Ectodermal cell (in vitro differentiated cells): ENCODE measurements around the gene CAPN10. TPM values are rescaled to one million over a fixed set of nuclear protein-coding genes. Genes with fewer than 3 reads are reported as not detected.
"Not testable (repeated sequence)": the region's sequence is repeated elsewhere in the genome, so short reads cannot be mapped to it uniquely, and the experiment has no call there.

Experiments used
- H3K27ac ChIP-seq: 2 replicates; pipeline ENCODE4 v1.7.0; 2013; ENCODE audit warnings: mild to moderate bottlenecking, low read depth, low read length; ENCODE audit not compliant: insufficient read depth, poor library complexity, severe bottlenecking
- H3K27me3 ChIP-seq: 2 replicates; pipeline ENCODE4 v1.7.0; 2013; ENCODE audit warnings: mild to moderate bottlenecking, low read length; ENCODE audit not compliant: insufficient read depth, control insufficient read depth, poor library complexity, severe bottlenecking
- H3K36me3 ChIP-seq: one replicate; pipeline ENCODE4 v1.7.0; 2013; ENCODE audit warnings: low read length; ENCODE audit not compliant: control insufficient read depth, insufficient read depth
- H3K4me1 ChIP-seq: one replicate; pipeline ENCODE4 v1.7.0; 2013; ENCODE audit warnings: low read length; ENCODE audit not compliant: control insufficient read depth, insufficient read depth
- H3K4me3 ChIP-seq: 2 replicates; pipeline ENCODE4 v1.7.0; 2013; ENCODE audit warnings: low read depth, low read length, control low read depth; ENCODE audit not compliant: insufficient read depth
- H3K9me3 ChIP-seq: 2 replicates; pipeline ENCODE4 v1.7.0; 2013; ENCODE audit warnings: mild to moderate bottlenecking, low read length, moderate library complexity; ENCODE audit not compliant: control insufficient read depth
- WGBS, 2 experiments: methylation state at CpG; one replicate each; pipeline ENCODE4 v1.1.7; 2013; ENCODE audit warnings: missing lambda C conversion rate in 2 of 2; 5-methylcytosine and 5-hydroxymethylcytosine counted together
- polyA plus RNA-seq, 4 experiments: library from polyadenylated mRNA; stranded (reverse); fragments of 50-300 nt; gene quantifications; one replicate each; pipeline ENCODE4 v1.2.3, GENCODE V29; 2013

Gene CAPN10, protein sequence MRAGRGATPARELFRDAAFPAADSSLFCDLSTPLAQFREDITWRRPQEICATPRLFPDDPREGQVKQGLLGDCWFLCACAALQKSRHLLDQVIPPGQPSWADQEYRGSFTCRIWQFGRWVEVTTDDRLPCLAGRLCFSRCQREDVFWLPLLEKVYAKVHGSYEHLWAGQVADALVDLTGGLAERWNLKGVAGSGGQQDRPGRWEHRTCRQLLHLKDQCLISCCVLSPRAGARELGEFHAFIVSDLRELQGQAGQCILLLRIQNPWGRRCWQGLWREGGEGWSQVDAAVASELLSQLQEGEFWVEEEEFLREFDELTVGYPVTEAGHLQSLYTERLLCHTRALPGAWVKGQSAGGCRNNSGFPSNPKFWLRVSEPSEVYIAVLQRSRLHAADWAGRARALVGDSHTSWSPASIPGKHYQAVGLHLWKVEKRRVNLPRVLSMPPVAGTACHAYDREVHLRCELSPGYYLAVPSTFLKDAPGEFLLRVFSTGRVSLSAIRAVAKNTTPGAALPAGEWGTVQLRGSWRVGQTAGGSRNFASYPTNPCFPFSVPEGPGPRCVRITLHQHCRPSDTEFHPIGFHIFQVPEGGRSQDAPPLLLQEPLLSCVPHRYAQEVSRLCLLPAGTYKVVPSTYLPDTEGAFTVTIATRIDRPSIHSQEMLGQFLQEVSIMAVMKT
- 39.0 TPM for polyA plus RNA-seq (2013, experiment 1 of 4)
- 40.5 TPM for polyA plus RNA-seq (2013, experiment 2 of 4)
- 40.3 TPM for polyA plus RNA-seq (2013, experiment 3 of 4)
- 41.1 TPM for polyA plus RNA-seq (2013, experiment 4 of 4)

DNA sequence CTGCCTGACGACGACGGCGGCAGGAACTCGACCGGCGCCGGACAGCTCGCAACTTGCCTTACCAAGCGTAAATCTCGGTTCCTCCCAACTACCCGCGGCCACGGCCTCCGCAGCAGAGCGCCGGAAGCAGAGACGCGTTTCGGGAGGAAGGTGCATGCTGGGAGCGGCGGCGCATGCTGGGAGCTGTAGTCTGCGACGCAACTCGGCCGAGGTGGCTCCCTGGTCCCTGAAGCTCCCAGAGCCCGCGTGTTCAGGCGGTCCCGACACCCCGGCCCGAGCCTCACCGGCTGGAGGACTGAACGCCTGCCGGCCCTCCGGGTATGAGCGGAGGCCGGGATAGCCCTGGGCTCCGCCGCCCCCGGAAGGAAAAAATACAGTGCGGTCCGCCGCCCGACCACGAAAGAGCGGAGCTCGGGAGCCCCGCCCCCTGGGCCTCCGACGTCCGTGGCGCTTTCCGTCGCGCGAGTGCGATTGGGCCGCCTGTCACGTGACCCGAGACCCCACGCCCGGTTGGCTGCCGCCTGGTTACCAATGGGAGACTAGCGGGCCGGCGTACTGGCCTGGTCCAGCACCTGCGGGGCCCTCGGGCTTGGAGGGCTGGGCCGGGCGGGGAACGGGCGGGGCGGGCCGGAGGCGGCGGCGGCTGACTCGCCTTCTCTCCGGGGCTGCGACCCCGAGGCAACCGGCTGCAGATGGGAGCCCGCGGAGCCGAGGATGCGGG lies at the start of gene CAPN10:
CAPN10 (plus strand) TSS at position 537 of the 721 bp plus-strand sequence; CDS start at position 715, 178 bp downstream.
- Histone ChIP-seq H3K4me3 (peak within 1 kb of the TSS; percentile 92), H3K27me3 (no peaks in the 10 kb centered on the region), H3K4me1 (peaks cover 22% of the 10 kb centered on the region), H3K9me3 (no peaks in the 10 kb centered on the region), H3K36me3 (no peaks in the 10 kb centered on the region), H3K27ac (no peak within 1 kb of the TSS)
- 0% methylated on average over 88 of the region's 88 CpGs for WGBS, 2 experiments

DNA sequence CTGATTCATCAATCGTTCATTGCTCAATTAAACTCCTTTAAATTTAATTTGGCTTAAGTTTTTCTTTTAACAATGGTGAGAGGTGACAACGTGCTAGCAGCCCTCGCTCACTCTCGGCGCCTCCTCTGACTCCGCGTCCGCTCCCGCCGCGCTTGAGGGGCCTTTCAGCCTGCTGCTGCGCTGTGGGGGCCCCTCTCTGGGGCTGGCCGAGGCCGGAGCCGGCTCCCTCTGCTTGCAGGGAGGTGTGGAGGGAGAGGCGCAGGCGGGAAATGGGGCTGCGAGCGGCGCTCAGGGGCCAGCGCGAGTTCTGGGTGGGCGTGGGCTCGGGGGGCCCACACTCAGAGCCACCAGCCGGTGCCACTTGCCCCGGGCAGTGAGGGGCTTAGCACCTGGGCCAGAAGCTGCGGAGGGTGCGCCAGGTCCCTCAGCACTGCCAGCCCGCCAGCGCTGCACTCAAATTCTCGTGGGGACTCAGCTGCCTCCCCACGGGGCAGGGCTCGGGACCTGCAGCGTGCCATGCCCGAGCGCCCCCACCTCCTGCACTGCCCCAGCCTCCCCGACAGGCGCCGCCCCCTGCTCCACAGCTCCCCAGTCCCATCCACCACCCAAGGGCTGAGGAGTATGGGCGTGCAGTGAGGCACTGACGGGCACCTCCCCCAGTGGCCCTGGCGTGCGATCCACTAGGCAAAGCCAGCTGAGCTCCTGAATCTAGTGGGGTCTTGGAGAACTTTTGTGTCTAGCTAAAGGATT lies 48.3 kb upstream of the CAPN10 start:
- Histone ChIP-seq H3K36me3 (no peaks in the 10 kb centered on the region), H3K9me3 (no peaks in the 10 kb centered on the region), H3K4me3 (no peak overlapping the region), H3K27ac (no peak overlapping the region), H3K4me1 (no peaks in the 10 kb centered on the region), H3K27me3 (no peaks in the 10 kb centered on the region)
- WGBS, 2 experiments = 93 to 95% methylated on average over 43 of the region's 43 CpGs

- H3K36me3 ChIP-seq, H3K27me3 ChIP-seq, H3K4me1 ChIP-seq, H3K27ac ChIP-seq, H3K4me3 ChIP-seq, H3K9me3 ChIP-seq: not testable (repeated sequence)
- 93 to 94% methylated on average over 17 of the region's 17 CpGs for WGBS, 2 experiments
These were observed 47.4 kb upstream of the CAPN10 start for GRCh38 chr2:240539101-240539500.

DNA sequence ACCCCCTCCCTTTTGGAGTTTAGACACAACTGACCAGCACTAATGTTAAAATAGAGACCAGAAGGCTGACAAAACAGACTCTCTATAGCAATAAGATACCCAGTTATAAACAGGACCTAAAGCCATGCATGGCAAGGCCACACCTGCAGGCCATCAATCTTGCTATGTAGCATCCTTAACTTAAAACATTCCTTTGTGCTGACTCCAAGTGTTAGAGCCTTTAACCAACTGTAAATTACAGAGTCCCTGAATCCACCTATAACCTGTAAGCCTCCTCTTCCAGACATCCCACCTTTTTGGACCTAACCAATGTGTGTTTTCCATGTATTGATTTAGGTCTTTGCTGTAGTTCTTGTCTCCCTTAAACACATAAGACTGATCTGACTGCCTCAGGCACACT lies 46.6 kb upstream of the CAPN10 start:
- Histone ChIP-seq H3K36me3 (no peaks in the 10 kb centered on the region), H3K27ac (no peak overlapping the region), H3K9me3 (no peaks in the 10 kb centered on the region), H3K4me1 (no peaks in the 10 kb centered on the region), H3K4me3 (no peak overlapping the region), H3K27me3 (no peaks in the 10 kb centered on the region)

DNA sequence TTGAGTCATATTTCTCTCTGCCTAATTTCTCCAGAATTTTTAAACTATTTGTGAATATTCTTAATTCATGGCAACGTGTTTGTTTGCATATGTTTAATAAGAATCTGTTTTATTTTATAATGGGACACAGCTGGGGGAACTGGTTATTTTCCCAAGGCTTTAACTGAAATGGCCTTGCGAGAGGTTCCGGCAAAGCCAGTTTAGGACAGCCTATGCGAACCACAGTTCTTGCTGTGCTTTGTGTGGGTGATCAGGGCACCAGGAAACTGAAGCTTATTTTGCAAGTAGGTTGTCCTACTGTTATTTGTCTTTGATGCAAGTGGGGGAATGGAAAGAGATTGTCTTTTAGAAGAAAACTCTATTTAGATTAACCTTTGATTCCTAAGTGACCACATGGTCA lies 35.2 kb upstream of the CAPN10 start:
- Histone ChIP-seq H3K9me3 (no peaks in the 10 kb centered on the region), H3K4me3 (no peak overlapping the region), H3K36me3 (peaks cover 5% of the 10 kb centered on the region), H3K27me3 (no peaks in the 10 kb centered on the region), H3K27ac (no peak overlapping the region), H3K4me1 (no peaks in the 10 kb centered on the region)
- 95% methylated on average over 4 of the region's 4 CpGs for WGBS, 2 experiments

DNA sequence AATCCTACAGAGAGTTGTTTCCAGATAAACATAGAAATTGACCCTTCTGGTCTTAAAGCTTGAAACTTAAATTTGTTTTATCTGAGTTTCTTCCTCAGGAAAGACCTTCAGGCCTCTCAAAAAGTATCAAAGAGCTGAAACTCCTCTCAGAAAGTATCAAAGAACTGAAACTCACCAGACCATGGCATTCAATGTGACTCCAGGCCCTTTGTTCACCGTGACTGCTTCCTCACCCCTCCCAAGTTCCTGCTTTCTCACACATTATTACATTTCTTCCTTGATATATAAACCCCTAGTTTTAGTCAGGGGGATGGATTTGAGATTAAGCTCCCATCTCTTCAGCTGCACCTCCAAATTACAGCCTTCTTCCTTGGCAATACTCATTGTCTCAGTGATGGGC lies 34.7 kb upstream of the CAPN10 start:
- Histone ChIP-seq H3K4me3 (no peak overlapping the region), H3K9me3 (no peaks in the 10 kb centered on the region), H3K4me1 (no peaks in the 10 kb centered on the region), H3K27me3 (peaks cover 1% of the 10 kb centered on the region), H3K36me3 (peaks cover 5% of the 10 kb centered on the region), H3K27ac (no peak overlapping the region)
- WGBS, 2 experiments = 0% methylated on average over 1 of the region's 1 CpG

DNA sequence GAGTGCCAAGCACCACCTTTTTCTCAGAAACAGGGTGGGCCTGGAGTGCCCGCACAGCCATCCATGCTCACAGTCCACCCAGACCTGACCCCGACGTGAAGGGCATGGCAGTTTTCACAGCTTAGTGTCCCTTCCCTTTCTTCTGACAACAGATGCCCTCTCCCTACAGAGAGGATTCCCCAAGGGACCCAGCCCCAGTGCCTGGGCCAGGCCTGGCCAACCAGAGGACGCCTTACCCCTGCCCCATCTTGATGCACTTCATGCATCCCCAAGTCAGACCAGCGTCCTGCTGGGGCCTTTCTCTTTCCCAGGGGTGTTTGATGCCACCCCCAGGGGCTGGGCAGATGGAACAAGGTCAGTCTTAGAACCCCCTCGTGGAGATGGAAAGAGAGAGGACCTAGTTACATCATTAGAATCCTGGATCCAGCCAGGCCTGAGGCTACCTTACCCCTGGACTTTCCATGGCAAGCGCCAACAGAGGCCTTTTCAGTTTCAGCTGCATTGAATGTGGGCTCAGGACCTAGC lies 32.5 kb upstream of the CAPN10 start:
- Histone ChIP-seq H3K9me3 (no peaks in the 10 kb centered on the region), H3K27me3 (peaks cover 19% of the 10 kb centered on the region), H3K4me3 (no peak overlapping the region), H3K27ac (no peak overlapping the region), H3K4me1 (no peaks in the 10 kb centered on the region), H3K36me3 (peaks cover 5% of the 10 kb centered on the region)
- 89 to 93% methylated on average over 7 of the region's 7 CpGs for WGBS, 2 experiments

DNA sequence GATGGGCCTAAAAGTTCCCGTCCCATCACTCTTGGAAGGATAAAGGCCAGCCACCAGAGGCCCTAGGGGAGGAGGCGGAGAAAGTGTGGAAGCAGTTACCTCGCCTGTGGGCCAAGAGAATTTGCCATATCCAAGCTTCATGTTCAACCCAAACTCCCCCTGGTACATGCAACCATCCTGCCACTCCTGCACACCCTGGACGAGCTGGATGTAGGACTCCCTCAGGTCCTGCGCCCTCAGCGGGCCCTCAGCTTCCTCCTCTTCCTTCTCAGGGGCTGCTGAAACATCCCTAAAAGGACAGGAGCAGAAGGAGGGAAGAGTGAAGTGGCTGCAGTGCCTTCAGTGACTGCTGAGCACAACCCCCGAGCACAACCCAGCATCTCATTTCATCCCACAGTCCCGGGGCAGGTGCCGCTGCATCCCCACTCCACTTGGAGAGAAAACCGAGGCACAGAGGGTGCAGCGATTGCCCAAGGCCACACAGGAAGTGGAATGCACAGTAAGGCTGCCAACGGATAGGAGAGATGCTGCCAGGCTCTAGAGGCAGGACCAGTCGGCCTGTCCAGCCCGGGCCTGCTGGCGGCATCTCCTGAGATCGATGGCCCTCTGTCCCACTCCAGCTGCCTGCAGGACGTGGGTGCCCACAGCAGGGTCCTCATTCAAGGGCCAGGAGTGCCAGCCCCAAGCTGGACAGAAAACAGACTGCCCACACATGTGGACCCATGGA lies 31.6 kb upstream of the CAPN10 start:
- 91 to 94% methylated on average over 17 of the region's 17 CpGs for WGBS, 2 experiments
- Histone ChIP-seq H3K27ac (no peak overlapping the region), H3K36me3 (peaks cover 5% of the 10 kb centered on the region), H3K4me1 (no peaks in the 10 kb centered on the region), H3K9me3 (no peaks in the 10 kb centered on the region), H3K4me3 (no peak overlapping the region), H3K27me3 (peaks cover 28% of the 10 kb centered on the region)

- H3K9me3 ChIP-seq = no peaks in the 10 kb centered on the region
- no peaks in the 10 kb centered on the region for H3K4me1 ChIP-seq
- 88% methylated on average over 15 to 16 of the region's 16 CpGs for WGBS, 2 experiments
- peaks cover 28% of the 10 kb centered on the region for H3K27me3 ChIP-seq
- peaks cover 5% of the 10 kb centered on the region for H3K36me3 ChIP-seq
- H3K4me3 ChIP-seq = no peak overlapping the region
- H3K27ac ChIP-seq = no peak overlapping the region
These were observed 30.8 kb upstream of the CAPN10 start for GRCh38 chr2:240555541-240556250.
